HCT116 (cell line): ENCODE data around the gene IL1RAP. TPM values are rescaled to one million over a fixed set of nuclear protein-coding genes. Genes with fewer than 3 reads are reported as not detected.

Source experiments
- ATAC-seq: fragments of 200-7000 bp; cut with Tn5 transposase; 2 replicates; pipeline ENCODE4 v1.9.1; 2020; ENCODE audit warnings: mild to moderate bottlenecking, moderate library complexity
- BruUV-seq: library from RNA; stranded (reverse); fragments of 400-500 nt; replicated peaks from 2 replicates; lab custom pipeline; 2021; lab: Mats Ljungman, UMichigan
- CTCF ChIA-PET: fragments of 300-600 bp; sonication (Branson Sonifier 250); formaldehyde crosslinking; loops from one replicate; lab custom pipeline; 2021; ENCODE audit warnings: antibody characterized with exemption; lab: Charles Lee
- POLR2A ChIA-PET: fragments of 300-600, 350-600 bp; sonication (Branson Sonifier 250); formaldehyde crosslinking; loops from one replicate; lab custom pipeline; 2021; ENCODE audit warnings: antibody characterized with exemption; lab: Charles Lee
- RAD21 ChIA-PET, 2 experiments: fragments of 300-600 bp; sonication (Branson Sonifier 250); formaldehyde crosslinking; loops; one replicate each; lab custom pipeline; 2023; ENCODE audit warnings: low total read pairs in 2 of 2; ENCODE audit not compliant: uncharacterized antibody in 2 of 2, unreplicated experiment in 2 of 2, low non-redundant PET in 1 of 2; lab: Charles Lee
- DNase-seq: peaks from one replicate; pipeline ENCODE4 v3.0.0-alpha.2; 2010; ENCODE audit warnings: low read depth, low spot score
- H2AFZ ChIP-seq: fragments of 200-600 bp; shearing (Covaris generic), sonication (generic); 2 replicates; pipeline ENCODE4 v1.6.1; 2017; ENCODE audit warnings: low read depth, mixed run types, mixed read lengths, antibody characterized with exemption, low read length; ENCODE audit not compliant: poor library complexity, severe bottlenecking
- H3K27ac ChIP-seq: 2 replicates; pipeline ENCODE4 v1.5.1; 2012; ENCODE audit warnings: low read depth, low read length
- H3K27me3 ChIP-seq: fragments of 200-600 bp; sonication (generic); 2 replicates; pipeline ENCODE4 v1.6.1; 2016; ENCODE audit warnings: mixed run types, low read length, mixed read lengths; ENCODE audit not compliant: insufficient read depth
- H3K36me3 ChIP-seq, 2 experiments: fragments of 200-500 bp in 1 of 2; fragments of 200-600 bp in 1 of 2; sonication (Bioruptor generic) in 1 of 2; sonication (generic) in 1 of 2; 2 replicates each; pipeline versions ENCODE4 v1.5.1 to v1.6.1; 2014 to 2016; ENCODE audit warnings: low read length in 2 of 2, inconsistent platforms in 1 of 2, mixed read lengths in 1 of 2, mixed run types in 1 of 2; ENCODE audit not compliant: insufficient read depth in 2 of 2, control insufficient read depth in 1 of 2
- H3K4me1 ChIP-seq, 2 experiments: fragments of 200-600 bp in 1 of 2; sonication (generic) in 1 of 2; 2 replicates each; pipeline versions ENCODE4 v1.5.1 to v1.6.1; 2012 to 2017; ENCODE audit warnings: low read length in 2 of 2, inconsistent platforms in 1 of 2, mild to moderate bottlenecking in 1 of 2, mixed read lengths in 1 of 2, mixed run types in 1 of 2, moderate library complexity in 1 of 2; ENCODE audit not compliant: insufficient read depth in 2 of 2, control insufficient read depth in 1 of 2
- H3K4me2 ChIP-seq: fragments of 200-600 bp; sonication (generic); 2 replicates; pipeline ENCODE4 v1.6.1; 2017; ENCODE audit warnings: mixed run types, low read length, mixed read lengths
- H3K4me3 ChIP-seq, 2 experiments: fragments of 200-600 bp in 1 of 2; sonication (generic) in 1 of 2; replicated peaks in 1 of 2; 2 replicates each; pipeline ENCODE4 v1.5.1; 2011 to 2016; ENCODE audit warnings: low read length in 2 of 2, control low read depth in 1 of 2, low read depth in 1 of 2, mild to moderate bottlenecking in 1 of 2, mixed read lengths in 1 of 2, mixed run types in 1 of 2
- H3K79me2 ChIP-seq: fragments of 200-600 bp; sonication (generic); 2 replicates; pipeline ENCODE4 v1.6.1; 2017; ENCODE audit warnings: mild to moderate bottlenecking, mixed run types, low read length, moderate library complexity, mixed read lengths; ENCODE audit not compliant: insufficient read depth
- H3K9ac ChIP-seq: fragments of 200-600 bp; sonication (generic); 2 replicates; pipeline ENCODE4 v1.6.1; 2016; ENCODE audit warnings: low read length, mixed read lengths
- H3K9me2 ChIP-seq: fragments of 200-600 bp; sonication (generic), shearing (Covaris generic); 2 replicates; pipeline ENCODE4 v1.6.1; 2017; ENCODE audit warnings: mixed run types, mild to moderate bottlenecking, moderate library complexity; ENCODE audit not compliant: insufficient read depth
- H3K9me3 ChIP-seq, 2 experiments: fragments of 200-500 bp in 1 of 2; fragments of 200-600 bp in 1 of 2; sonication (Bioruptor generic) in 1 of 2; sonication (generic) in 1 of 2; 2 replicates each; pipeline ENCODE4 v1.6.1; 2014 to 2017; ENCODE audit warnings: low read length in 2 of 2, mixed read lengths in 2 of 2, inconsistent platforms in 1 of 2, low read depth in 1 of 2, mild to moderate bottlenecking in 1 of 2, mixed run types in 1 of 2, moderate library complexity in 1 of 2; ENCODE audit not compliant: control insufficient read depth in 1 of 2, insufficient read depth in 1 of 2
- H4K20me1 ChIP-seq: fragments of 200-600 bp; sonication (generic), shearing (Covaris generic); 2 replicates; pipeline ENCODE4 v1.6.1; 2017; ENCODE audit warnings: mixed run types, mild to moderate bottlenecking, moderate library complexity; ENCODE audit not compliant: insufficient read depth
- ATF3 ChIP-seq: IDR thresholded peaks from 2 replicates; pipeline ENCODE4 v1.6.1; 2012
- ELF1 ChIP-seq: IDR thresholded peaks from 2 replicates; pipeline ENCODE4 v1.6.1; 2012; ENCODE audit warnings: low read depth, borderline replicate concordance
- JUND ChIP-seq: IDR thresholded peaks from 2 replicates; pipeline ENCODE4 v1.6.1; 2012
- SP1 ChIP-seq: IDR thresholded peaks from 2 replicates; pipeline ENCODE4 v1.6.1; 2012; ENCODE audit warnings: low read depth
- SRF ChIP-seq: IDR thresholded peaks from 2 replicates; pipeline ENCODE4 v1.6.1; 2012; ENCODE audit warnings: low read depth
- ZNF274 ChIP-seq: fragments of 200-500 bp; sonication (Bioruptor generic); IDR thresholded peaks from 2 replicates; pipeline ENCODE4 v1.6.1; 2014; ENCODE audit warnings: mild to moderate bottlenecking, low read depth, low read length, inconsistent platforms
- intact Hi-C: fragments of 100-400 bp; cut with micrococcal nuclease; formaldehyde crosslinking; loops from 2 replicates; pipeline ENCODE4 v1.10.0; 2022
- total RNA-seq: library from RNA; stranded (reverse); gene quantifications from one replicate; pipeline ENCODE4 v1.2.1, GENCODE V29; 2021; ENCODE audit not compliant: unreplicated experiment

Gene IL1RAP
- total RNA-seq, 1 experiment from 2014 or later, result 5.8 TPM

GRCh38 chr3:190543671-190544070 is 29.8 kb downstream of the IL1RAP start:
- Histone ChIP-seq H3K4me1 (no peaks in the 10 kb centered on the region), H3K9ac (no peak overlapping the region), H3K4me3 (no peak overlapping the region), H4K20me1 (no peaks in the 10 kb centered on the region), H3K36me3 (no peaks in the 10 kb centered on the region), H3K4me2 (no peak overlapping the region), H3K9me3 (no peaks in the 10 kb centered on the region), H3K9me2 (no peaks in the 10 kb centered on the region), H3K27me3 (no peaks in the 10 kb centered on the region), H3K27ac (no peak overlapping the region), H2AFZ (no peak overlapping the region), H3K79me2 (no peaks in the 10 kb centered on the region)
- BruUV-seq, result no TSS peak
- no peak for ATAC-seq
- no peak for DNase-seq
- ChIA-PET RAD21 (no interaction called here), CTCF (no interaction called here), POLR2A (no interaction called here)
- intact Hi-C loops, result no loop called here
- TF ChIP-seq SP1, result no peak

GRCh38 chr3:190545191-190545590 is 31.3 kb downstream of the IL1RAP start:
- Histone ChIP-seq H3K4me2 (no peak overlapping the region), H3K9ac (no peak overlapping the region), H2AFZ (no peak overlapping the region), H3K4me3 (no peak overlapping the region), H3K4me1 (no peaks in the 10 kb centered on the region), H3K79me2 (no peaks in the 10 kb centered on the region), H3K9me3 (no peaks in the 10 kb centered on the region), H3K9me2 (no peaks in the 10 kb centered on the region), H4K20me1 (no peaks in the 10 kb centered on the region), H3K27ac (no peak overlapping the region), H3K36me3 (no peaks in the 10 kb centered on the region), H3K27me3 (no peaks in the 10 kb centered on the region)
- POLR2A ChIA-PET, result no interaction called here
- no peak for TF ChIP-seq ATF3
- no peak for TF ChIP-seq ZNF274
- TF ChIP-seq JUND, result no peak
- TF ChIP-seq SRF, result no peak
- no peak for TF ChIP-seq ELF1
- RAD21 ChIA-PET, result no interaction called here
- ATAC-seq, result no peak
- no TSS peak for BruUV-seq
- no peak for DNase-seq
- intact Hi-C loops, result no loop called here
- CTCF ChIA-PET, result no interaction called here
